DMS 273 (cell line): Measurements from ENCODE around the gene STEAP3.

ENCODE experiments used
- DNase-seq: peaks from one replicate; lab custom pipeline; 2025; ENCODE audit not compliant: unreplicated experiment; lab: John Stamatoyannopoulos, UW

STEAP3 gene

GRCh38 chr2:119246884-119247843, 23.5 kb downstream of the STEAP3 start:
- no peak for DNase-seq

- no peak for DNase-seq
Measured at GRCh38 chr2:119247844-119248271, 24.2 kb downstream of the STEAP3 start.

GRCh38 chr2:119248311-119248710, 24.7 kb downstream of the STEAP3 start:
- DNase-seq, result no peak

- DNase-seq, result no peak
Measured at GRCh38 chr2:119248751-119249150, 25.1 kb downstream of the STEAP3 start.

GRCh38 chr2:119249311-119249710, 25.7 kb downstream of the STEAP3 start:
- DNase-seq, result no peak

GRCh38 chr2:119249855-119250717, 26.5 kb downstream of the STEAP3 start:
- DNase-seq, result peak; percentile 16

GRCh38 chr2:119250718-119251290, 27.2 kb downstream of the STEAP3 start:
- DNase-seq, result no peak

- no peak for DNase-seq
Measured at GRCh38 chr2:119251652-119252051, 28.0 kb downstream of the STEAP3 start.

GRCh38 chr2:119252186-119253113, 28.8 kb downstream of the STEAP3 start:
- DNase-seq, result no peak

- no peak for DNase-seq
Measured at GRCh38 chr2:119253114-119253702, 29.6 kb downstream of the STEAP3 start.

- no peak for DNase-seq
Measured at GRCh38 chr2:119253760-119254600, 30.3 kb downstream of the STEAP3 start.

- no peak for DNase-seq
Measured at GRCh38 chr2:119254601-119255080, 31.0 kb downstream of the STEAP3 start.

- no peak for DNase-seq
Measured at GRCh38 chr2:119255760-119256581, 32.3 kb downstream of the STEAP3 start.

GRCh38 chr2:119256582-119256921, 32.9 kb downstream of the STEAP3 start:
- DNase-seq, result no peak

- no peak for DNase-seq
Measured at GRCh38 chr2:119257198-119257597, 33.6 kb downstream of the STEAP3 start.

- DNase-seq, result no peak
Measured at GRCh38 chr2:119259296-119259860, 35.7 kb downstream of the STEAP3 start.

GRCh38 chr2:119260646-119261492, 37.2 kb downstream of the STEAP3 start:
- peak; percentile 18 for DNase-seq
